HG03135 (cell line): ENCODE data around the gene PHLDB1.

ENCODE experiments used
- ATAC-seq: cut with Tn5 transposase; IDR thresholded peaks from one replicate; pipeline ENCODE4 v1.9.1; 2021; ENCODE audit warnings: mild to moderate bottlenecking, moderate library complexity; ENCODE audit not compliant: unreplicated experiment

Gene PHLDB1

DNA sequence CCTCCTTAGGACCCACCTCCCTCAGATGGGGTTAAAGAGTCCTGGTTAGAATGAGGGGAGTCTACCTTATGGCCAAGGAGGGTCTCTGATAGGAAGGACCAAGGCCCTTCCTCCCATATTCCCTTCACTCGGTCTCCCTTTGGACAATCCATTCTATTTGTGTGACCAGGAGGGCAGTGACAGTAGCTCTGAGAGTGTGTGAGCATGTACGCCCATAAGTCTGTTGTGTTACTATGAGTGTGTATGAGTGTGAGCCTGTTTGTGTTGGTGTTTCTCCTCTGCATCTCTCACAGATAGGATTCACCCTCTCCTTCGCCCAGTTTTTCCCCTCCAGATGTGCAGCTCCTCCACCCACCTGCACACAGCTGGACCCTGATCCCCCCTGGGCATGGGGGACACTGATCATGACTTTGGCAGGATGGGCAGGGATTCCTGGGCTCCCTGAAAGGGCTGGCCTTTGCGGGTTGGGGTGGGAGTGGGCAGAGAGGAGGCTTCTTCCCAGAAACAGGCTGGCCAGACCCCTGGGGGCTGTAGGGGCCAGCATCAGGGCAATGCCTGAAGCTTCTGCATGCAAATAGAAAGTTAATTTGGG is 14.5 kb downstream of the PHLDB1 start:
- no peak for ATAC-seq

DNA sequence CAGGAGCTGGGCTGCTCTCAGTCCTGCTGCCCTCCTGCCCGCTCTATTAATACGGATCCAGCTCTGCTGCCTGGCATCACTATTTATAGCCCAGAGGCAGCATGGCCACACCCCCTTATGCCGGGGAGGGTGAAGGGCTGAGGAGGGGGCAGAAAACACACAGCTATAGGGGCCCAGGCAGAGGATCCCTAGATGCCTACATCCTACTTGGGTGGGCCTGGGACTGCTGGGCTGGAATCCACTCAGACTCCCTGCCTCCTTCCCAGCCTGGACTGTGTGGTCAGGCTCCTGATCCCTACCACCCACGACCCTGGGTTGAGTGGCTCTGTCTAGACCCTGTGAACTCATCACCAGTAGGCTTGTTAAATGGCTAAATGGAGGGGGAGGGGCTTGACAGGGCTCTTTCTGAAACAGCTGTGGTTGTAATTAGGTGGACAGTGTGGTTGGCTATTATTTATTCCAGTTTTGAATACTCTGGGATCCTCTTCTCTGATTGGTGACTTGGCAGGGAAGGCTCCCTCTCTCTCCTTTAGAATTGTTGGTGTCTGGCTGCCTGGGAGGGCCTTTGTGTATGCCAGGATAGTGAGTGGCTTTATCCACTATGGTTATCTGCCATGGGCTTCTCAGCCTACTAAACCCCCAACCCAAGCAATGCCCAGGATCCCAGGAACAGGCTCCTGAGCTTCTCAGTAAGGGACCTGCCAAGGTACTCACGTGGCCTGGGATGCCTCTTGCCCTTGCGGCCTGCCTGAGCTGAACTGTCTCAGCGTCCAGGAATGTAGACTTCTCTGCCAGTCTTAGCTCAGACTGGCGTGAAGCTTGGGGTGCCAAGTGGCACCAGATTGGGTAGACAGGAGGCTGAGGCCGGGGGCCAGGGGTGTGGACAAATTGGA is 15.2 kb downstream of the PHLDB1 start:
- no peak for ATAC-seq

DNA sequence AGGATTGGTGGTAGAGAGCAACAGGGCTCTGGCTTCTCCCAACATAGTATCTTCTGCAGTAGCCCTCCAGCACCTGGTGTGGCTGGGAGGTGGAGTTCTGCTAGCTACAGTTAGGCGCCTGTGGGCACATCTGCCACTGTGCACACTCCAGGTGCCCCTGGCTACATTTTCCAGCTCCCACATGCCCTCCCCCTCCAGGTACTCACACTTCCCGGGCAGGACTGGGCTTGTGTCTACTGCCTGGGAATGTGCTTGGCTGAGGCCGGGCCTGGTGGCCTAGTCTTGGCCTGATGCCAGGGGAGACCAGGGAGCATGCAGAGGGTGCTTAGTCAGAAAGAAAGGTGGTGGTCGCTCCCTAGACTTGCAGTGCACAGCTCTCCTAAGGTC is 15.8 kb downstream of the PHLDB1 start:
- ATAC-seq = no peak

DNA sequence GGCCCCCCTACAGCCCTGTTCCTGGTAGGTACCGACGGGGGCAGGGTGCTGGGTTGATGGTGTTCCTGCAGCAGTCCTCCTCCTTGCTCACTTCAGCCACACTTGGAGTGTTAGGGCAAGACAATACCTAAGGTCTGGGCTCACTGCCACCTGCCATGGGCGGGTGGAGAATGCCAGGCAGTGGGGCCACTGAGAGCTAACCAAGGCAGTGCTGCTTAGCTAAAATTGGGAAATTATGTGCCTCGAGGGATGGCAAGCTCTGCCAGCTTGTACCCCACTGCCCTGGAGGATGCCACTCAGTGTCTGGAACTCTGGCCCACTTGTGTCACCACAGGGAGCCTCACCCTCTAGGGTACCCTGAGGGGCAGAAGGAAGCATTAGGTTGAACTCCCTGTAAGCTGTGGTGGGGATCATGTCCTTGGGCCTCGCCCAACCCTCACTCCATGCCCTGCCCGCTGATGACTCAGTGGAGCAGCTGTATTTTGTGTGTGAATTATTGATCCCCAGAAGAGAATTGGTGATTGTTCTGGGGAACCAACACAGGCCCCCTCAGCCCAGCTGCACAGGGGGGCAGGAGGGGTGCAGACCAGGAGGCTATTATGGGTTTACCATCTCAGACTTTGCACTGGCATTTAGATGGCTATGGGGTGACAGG is 17.7 kb downstream of the PHLDB1 start:
- no peak for ATAC-seq

DNA sequence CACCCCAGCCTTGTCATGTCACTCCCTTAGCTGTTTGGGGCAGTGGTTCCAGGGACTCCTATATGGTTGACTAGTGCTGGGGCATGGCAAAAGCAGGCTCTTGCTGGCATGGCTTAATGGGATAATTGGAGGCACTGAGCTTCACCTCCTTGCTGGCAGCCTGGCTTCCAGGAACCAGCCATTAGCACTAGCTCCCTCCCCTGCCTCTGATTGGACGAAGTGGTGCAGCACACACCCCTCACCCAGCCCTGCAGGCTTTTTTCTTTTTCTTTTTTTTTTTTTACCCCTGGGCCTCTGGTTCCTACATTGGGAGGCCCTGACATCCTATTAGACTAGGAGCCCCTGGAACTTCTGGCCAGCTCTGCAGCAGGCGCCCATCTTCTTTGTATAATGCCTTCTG is 18.6 kb downstream of the PHLDB1 start:
- no peak for ATAC-seq

DNA sequence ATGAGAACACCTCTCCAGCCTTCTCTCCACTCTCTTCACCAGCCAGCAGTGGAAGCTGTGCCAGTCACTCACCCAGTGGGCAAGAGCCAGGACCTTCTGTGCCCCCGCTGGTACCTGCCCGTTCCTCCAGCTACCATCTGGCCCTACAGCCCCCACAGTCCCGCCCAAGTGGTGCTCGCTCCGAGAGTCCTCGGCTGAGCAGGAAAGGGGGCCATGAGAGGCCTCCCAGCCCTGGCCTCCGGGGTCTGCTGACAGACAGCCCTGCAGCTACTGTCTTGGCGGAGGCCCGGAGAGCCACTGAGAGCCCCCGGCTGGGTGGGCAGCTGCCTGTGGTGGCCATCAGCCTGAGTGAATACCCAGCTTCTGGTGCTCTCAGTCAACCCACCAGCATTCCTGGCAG is 20.2 kb downstream of the PHLDB1 start:
- no peak for ATAC-seq

DNA sequence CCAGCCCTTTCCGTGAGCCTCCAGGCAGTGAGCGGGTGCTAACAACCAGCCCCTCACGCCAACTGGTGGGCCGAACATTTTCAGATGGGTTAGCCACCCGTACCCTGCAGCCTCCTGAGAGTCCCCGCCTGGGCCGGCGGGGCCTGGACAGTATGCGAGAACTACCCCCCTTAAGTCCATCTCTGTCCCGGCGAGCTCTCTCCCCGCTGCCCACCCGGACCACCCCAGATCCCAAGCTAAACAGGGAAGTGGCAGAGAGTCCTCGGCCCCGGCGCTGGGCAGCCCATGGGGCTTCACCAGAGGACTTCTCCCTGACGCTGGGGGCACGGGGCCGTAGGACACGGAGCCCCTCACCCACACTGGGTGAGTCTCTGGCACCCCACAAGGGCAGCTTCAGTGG is 20.6 kb downstream of the PHLDB1 start:
- ATAC-seq = no peak

DNA sequence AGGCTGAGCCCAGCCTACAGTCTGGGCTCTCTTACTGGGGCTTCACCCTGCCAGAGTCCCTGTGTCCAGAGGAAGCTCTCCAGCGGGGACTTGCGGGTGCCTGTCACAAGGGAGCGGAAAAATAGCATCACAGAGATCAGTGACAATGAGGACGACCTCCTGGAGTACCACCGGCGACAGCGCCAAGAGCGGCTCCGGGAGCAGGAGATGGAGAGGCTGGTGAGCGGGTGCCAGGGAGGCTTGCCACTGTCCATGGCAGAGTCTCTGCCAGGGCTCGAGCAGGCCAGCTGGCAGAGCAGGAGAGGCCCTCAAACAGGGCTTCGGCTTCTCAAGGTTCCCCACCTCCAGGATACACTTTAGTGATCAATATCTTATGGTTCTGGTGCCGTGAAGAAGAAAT is 21.0 kb downstream of the PHLDB1 start:
- ATAC-seq = no peak

DNA sequence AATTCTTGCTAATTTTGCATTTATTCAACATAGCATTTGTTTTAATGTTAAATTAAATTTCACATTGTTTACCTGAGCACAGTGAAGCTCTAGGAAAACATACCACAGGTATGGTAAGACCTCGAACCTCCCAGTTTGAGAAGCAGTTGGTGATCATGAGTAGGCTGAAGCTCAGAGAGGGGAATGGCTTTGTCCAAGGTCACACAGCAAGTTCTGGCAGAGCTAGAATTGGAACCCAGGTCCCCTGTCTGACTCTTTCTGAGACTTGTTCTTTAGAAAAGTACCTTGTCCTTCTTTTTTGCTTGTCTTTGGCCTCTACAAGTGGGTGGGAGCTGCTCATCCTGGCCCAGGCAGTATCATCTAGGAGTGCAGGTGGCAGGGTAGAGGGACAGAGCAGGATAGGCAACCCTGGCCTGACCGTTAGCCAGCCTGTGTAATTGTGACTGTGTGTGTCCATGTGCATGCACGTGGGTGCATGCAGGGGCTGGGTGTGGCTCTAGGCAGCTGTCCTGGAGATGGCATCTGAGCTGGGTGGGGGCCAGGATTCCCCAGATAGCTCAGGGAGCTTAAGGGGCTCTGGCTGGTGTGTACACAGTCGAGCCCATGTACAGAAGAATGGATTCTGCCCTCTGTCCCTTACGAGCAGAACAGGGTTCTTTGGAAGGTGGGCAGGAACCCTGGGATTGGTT is 21.6 kb downstream of the PHLDB1 start:
- ATAC-seq = no peak

DNA sequence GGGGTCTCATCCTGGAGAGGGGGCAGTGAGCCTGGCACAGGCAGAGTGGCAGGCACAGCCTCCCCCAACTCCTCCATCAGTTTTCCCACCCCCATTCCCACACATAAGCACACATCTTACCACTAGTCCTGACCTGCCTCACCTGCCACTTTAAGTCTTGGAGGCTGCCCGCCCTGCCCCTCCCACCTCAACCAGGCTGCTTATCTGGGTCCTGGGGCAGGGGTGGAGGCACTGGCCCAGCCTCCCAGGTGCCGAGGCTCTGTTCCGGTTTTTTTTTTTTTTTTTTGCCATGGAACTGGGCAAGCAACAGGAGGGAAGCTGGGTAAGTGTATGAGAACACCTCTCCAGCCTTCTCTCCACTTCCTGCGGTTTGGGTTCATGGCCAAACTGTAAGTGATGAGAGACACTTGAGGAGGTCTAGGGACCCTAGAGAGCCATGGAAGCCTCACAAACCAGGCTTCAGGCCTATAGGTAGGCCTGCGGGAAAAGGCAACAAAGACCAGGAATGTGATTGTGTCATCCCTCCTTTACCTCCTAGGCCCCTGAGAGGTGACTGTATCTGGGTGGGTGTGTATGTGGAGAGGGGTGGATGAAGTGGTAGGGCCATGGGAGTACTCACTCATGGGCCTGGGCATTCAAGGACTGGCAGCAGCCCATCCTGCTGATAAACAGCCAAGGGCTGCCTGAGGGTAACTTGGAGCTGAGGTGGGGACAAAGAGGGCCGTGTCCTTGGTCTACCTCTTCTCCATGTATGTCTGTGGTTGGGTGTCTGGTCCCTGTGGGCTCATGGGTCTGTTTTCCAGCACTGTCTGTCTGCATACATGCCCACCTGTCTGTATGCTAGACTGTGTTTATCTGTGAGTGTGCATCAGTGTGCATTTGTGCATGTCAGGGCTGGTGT is 22.6 kb downstream of the PHLDB1 start:
- ATAC-seq = no peak

DNA sequence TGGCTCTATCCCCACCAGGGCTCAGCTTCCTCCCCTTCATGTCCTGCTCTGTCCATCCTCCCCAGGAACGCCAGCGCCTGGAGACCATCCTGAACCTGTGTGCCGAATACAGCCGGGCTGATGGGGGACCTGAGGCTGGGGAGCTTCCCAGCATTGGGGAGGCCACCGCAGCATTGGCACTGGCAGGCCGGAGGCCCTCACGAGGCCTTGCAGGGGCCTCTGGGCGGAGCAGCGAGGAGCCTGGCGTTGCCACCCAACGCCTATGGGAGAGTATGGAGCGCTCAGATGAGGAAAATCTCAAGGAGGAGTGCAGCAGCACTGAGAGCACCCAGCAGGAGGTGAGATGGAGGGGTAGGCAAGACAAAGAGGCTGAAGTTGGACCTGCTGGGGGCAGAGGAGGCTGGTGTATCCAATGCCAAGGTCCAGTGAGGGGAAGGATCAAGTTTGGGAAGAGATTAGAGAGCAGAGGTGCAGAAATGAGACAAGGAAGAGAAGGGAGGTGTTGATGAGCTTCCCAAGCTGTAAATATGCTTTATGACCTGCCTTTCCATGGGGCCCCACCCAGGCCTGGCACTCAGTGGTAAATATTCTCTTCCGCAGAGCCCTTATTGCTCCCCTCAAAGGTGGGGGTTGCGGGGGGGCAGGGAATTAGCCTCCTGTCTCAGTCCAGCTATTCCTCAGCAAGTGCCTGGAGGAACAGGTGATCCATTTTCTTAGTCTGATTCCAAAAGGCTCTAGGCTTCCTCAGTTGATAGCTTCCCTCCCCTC is 23.9 kb downstream of the PHLDB1 start:
- no peak for ATAC-seq

DNA sequence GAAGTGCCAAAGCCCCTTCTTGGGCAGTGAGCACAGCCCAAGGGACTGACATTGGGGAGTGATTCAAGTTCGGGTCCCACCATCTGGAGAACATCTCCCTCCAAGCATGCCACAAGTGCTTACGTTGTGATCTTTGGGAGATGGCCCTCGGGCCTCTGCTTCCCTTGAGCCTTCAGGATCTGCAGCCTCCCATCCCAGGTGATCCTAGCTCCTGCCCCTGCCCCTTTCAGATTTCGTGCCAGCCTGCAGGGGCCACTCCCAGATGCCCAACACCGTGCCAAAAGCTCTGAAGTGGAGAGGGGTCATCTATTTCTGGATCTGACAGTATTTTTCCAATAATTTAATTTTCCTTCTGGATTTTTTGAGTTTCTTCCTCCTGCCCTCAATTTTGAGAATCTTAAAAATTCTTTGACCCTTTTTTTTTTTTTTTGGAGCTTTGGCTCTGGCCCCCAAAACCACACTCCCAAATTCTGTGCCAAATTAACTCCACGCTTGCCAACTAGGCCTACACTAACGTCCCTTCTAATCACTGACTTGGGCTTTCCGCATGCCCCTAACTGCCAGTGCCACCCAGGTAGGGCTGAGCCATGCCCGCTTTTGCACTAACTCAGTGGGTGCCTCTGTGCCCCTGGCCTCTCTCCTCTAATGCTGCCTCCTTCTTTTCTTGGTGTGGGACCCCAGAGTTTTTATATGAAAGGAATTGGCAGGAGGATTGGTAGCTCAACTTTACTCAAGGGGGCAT is 25.3 kb downstream of the PHLDB1 start:
- ATAC-seq = no peak

DNA sequence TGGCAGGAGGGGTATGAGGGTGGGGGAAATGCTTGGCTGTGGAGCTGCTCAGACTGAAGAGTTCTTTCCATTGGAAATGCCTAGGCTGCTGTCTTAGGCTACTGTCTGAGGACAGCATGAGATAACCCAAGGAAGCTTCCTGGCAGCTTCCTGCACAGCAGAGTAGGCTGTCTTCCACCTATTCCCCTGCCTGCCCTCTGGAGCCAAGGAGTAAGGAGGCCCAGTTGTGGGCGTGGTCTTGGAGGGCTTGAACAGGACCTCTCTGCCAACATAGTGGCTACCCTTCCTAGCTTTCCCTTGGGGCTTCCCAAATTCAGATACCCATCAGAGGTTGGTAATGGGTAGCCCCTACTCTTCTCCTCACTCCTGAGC is 25.9 kb downstream of the PHLDB1 start:
- ATAC-seq = no peak

DNA sequence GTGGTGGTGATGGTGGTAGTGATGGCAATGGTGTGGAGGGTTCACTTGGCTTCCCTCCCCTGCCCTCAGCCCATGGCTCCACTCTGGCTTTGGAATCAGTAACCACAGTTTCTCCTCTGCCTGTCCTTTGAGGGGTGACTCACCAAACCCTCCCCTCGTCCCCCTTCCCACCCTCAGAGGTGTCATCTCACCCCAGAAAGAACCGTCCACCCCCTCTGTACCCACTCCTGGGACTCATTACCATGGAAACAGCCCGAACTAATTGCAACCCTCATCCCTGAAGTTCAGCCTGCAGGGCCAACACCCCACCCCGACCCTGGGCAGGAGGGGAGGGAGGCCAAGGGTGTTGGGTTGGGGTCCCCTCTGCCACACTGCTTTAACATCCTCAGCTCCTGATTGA is 26.6 kb downstream of the PHLDB1 start:
- ATAC-seq = no peak

DNA sequence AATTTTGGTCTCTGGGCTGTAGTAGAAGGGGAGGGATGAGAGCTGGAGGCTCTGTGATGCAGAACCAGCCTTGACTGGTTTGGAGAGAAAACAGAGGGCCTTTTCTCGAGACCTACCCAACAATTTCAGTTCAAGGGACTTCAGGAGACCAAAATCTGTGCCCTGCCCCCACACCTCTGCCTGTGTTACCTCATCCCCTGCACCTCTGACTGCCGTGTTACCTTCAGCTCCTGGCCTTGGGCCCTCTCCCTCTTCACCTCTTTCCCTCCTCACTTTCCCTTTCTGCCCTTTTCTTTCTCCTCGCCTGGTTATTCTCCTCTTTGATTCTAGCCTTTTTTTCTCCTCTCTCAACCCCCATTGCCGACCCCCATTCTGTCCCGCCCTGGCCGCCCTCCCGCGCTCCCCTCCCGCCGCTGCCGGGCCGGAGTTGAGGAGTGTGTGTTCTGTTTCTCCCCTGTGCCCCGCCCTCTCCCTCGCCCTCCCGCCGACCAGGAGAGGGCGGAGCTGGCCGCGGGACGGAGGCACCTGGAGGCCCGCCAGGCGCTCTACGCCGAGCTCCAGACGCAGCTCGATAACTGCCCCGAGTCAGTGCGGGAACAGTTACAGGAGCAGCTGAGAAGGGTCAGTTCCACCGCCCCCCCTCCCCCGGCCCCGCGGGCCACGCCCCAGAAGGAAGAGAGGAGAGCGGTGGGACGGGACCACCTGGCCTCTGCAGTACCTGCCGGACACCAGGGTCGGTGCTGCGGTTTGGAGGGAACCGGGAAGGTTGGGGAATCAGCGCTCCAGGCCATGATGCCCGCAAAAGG is 27.2 kb downstream of the PHLDB1 start:
- no peak for ATAC-seq

DNA sequence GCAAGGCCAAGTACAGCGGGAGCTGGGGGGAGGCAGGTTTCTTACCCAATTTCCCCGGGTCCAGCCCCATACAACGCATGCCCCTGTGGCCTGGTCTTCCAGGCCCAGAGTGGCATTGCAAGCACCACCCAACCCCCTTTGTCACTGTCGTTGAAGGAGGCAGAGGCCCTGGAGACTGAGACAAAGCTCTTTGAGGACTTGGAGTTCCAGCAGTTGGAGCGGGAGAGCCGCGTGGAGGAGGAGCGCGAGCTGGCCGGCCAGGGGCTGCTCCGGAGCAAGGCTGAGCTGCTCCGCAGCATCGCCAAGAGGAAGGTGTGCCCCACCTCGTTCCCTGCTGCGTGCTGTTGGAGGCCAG is 27.8 kb downstream of the PHLDB1 start:
- ATAC-seq = no peak

DNA sequence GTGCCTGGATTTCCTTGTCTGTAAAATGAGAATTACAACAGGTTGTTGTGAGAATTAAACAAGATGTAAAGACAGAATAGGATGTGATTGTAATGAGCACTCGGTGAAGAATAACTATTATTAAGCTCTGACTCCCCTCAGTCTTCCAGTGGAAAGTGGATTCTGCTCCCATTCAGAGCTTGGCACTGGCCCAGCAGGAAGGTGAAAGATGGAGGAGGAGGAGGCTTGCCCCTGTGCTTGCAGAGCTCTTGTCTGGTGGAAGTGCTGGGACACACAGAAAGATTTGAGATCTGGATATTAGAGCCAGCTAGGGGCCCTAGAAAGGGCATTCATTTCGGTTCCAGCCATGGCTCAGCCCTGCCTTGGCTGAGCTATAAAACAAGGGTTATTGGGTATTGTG is 28.2 kb downstream of the PHLDB1 start:
- ATAC-seq = no peak

DNA sequence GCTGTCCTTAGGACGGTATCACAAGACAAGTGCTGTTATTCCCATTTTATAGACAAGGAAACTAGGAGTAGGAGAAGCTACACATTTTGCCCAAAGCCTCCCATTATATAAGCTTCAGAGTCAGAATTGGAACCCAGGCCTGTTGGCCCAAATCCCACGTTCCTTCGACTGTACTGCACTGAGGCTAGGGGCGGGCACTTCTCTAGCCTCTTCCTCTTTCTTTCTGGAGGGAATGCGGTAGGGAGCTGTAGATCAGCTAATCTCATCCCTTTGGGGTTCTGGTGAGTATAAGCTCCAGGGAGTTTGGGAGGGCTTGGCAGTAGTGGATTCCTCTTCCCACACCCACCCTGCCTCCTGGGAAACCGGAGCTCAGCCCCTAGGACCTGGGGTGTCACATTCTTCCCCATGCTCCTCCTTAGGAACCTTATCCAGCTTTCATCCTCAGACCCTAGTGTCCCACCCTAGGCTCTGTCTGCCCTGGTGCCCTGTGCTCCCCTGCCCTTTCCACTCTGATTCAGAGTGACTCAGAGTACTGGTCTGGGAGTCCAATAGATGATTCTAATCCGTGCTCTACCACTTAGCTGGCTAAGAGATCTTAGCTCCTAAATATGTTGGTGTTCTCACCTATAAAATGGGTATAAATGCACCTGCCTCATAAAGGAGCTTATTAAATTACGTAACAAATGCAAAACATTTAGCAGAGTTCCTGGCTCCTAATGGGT is 29.3 kb downstream of the PHLDB1 start:
- ATAC-seq = no peak
